GM12891 (cell line): Measurements from ENCODE around the gene SPACDR.

Source experiments
- DNase-seq: peaks from one replicate; pipeline ENCODE4 v3.0.0; 2011; ENCODE audit warnings: low spot score; ENCODE audit not compliant: insufficient read length
- FAIRE-seq: peaks from 2 replicates; lab custom pipeline; 2011; peaks lifted over from hg19 to GRCh38; lab: Jason Lieb, UNC
- PAX5 ChIP-seq: IDR thresholded peaks from 2 replicates; pipeline ENCODE4 v1.6.1; 2011; ENCODE audit warnings: low read length, moderate library complexity, mild to moderate bottlenecking; ENCODE audit not compliant: insufficient read depth, severe bottlenecking
- POLR2A ChIP-seq: IDR thresholded peaks from 2 replicates; pipeline ENCODE4 v1.6.1; 2011; ENCODE audit warnings: low read depth, low read length, control low read depth
- POLR2AphosphoS5 ChIP-seq: IDR thresholded peaks from 2 replicates; pipeline ENCODE4 v1.6.1; 2011; ENCODE audit warnings: low read depth, low read length, control low read depth
- POU2F2 ChIP-seq: IDR thresholded peaks from 2 replicates; pipeline ENCODE4 v1.6.1; 2011; ENCODE audit warnings: low read depth, mild to moderate bottlenecking, control low read depth, low read length, moderate library complexity
- SPI1 ChIP-seq: IDR thresholded peaks from 2 replicates; pipeline ENCODE4 v1.6.1; 2011; ENCODE audit warnings: low read depth, low read length, control low read depth
- TAF1 ChIP-seq: IDR thresholded peaks from 2 replicates; pipeline ENCODE4 v1.6.1; 2011; ENCODE audit warnings: low read depth, low read length, control low read depth

Gene SPACDR

DNA sequence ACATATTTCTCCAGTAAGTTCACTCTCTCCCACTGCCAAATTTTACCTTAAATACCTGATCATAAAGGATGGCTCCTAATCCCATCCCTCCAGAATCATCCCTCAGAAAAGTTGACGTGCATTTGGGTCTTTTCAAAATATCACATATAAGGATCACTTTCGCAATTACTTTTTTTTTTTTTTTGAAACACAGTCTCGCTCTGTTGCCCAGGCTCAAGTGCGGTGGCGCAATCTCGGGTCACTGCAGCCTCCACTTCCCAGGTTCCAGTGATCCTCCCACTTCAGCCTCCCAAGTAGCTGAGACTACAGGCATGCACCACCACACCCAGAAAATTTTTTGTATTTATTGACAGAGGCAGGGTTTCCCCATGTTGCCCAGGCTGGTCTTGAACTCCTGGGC lies 53.0 kb downstream of the SPACDR start:
- FAIRE-seq = no peak
- DNase-seq = no peak
- TF ChIP-seq POU2F2 = no peak
- no peak for TF ChIP-seq PAX5
- no peak for TF ChIP-seq POLR2A
- no peak for TF ChIP-seq SPI1
- TF ChIP-seq POLR2AphosphoS5 = no peak

GRCh38 chr7:100407285-100408180 lies 56.5 kb downstream of the SPACDR start:
- DNase-seq (no peak), FAIRE-seq (peak; percentile 86)
- TF ChIP-seq PAX5 (no peak), SPI1 (no peak), POU2F2 (no peak), POLR2A (no peak), POLR2AphosphoS5 (no peak), TAF1 (no peak)

- TF ChIP-seq TAF1 (no peak), POU2F2 (no peak), POLR2A (no peak), SPI1 (no peak), POLR2AphosphoS5 (no peak), PAX5 (no peak)
- DNase-seq = no peak
- no peak for FAIRE-seq
Observed at GRCh38 chr7:100406767-100407166, 57.3 kb downstream of the SPACDR start.
